ENCODE data around the gene PPP1R14C. TPM values are rescaled to one million over a fixed set of nuclear protein-coding genes. Genes with fewer than 3 reads are reported as not detected.

PPP1R14C gene
- total RNA-seq, 1 experiment from 2014 or later: 4.6 TPM

GRCh38 chr6:150163970-150164369 lies 21.1 kb downstream of the PPP1R14C start:
- Histone ChIP-seq H3K36me3 (ENCODE audit: insufficient read depth, low read length, poor library complexity, severe bottlenecking) (no peaks in the 10 kb centered on the region), H3K9me3 (ENCODE audit: low read depth, low read length, poor library complexity, severe bottlenecking) (no peaks in the 10 kb centered on the region), H3K27ac (ENCODE audit: low read depth, low read length, poor library complexity, severe bottlenecking) (no peak overlapping the region), H3K4me1 (ENCODE audit: insufficient read depth, low read length, poor library complexity, severe bottlenecking) (peaks cover 5% of the 10 kb centered on the region), H3K4me3 (ENCODE audit: low read depth, low read length, poor library complexity, severe bottlenecking) (no peak overlapping the region), H3K27me3 (replicated peaks; ENCODE audit: insufficient read depth, low read depth, low read length, poor library complexity) (no peaks in the 10 kb centered on the region)
- TF ChIP-seq EZH2 (IDR thresholded peaks at IDR 0.05; ENCODE audit: borderline replicate concordance, low read depth, low read length, poor library complexity, severe bottlenecking) (no peak), CTCF (conservative IDR thresholded peaks at IDR 0.05; ENCODE audit: low read depth, low read length) (no peak)
- DNase-seq (ENCODE audit: low spot score): no peak
- POLR2A ChIA-PET (ENCODE audit: low non-redundant PET): no interaction called here
- CTCF ChIA-PET: no interaction called here
- no TSS peak for BruUV-seq (replicated peaks)
- intact Hi-C loops (cut with micrococcal nuclease; ENCODE audit: unreplicated experiment): no loop called here

GRCh38 chr6:150165020-150165702 lies 22.3 kb downstream of the PPP1R14C start:
- DNase-seq (ENCODE audit: low spot score): no peak
- no peaks in the 10 kb centered on the region for H3K9me3 ChIP-seq (ENCODE audit: low read depth, low read length, poor library complexity, severe bottlenecking)
- H3K36me3 ChIP-seq (ENCODE audit: insufficient read depth, low read length, poor library complexity, severe bottlenecking): no peaks in the 10 kb centered on the region
- H3K27me3 ChIP-seq (replicated peaks; ENCODE audit: insufficient read depth, low read depth, low read length, poor library complexity): no peaks in the 10 kb centered on the region
- H3K4me3 ChIP-seq (ENCODE audit: low read depth, low read length, poor library complexity, severe bottlenecking): no peak overlapping the region
- no TSS peak for BruUV-seq (replicated peaks)
- H3K27ac ChIP-seq (ENCODE audit: low read depth, low read length, poor library complexity, severe bottlenecking): no peak overlapping the region
- ChIA-PET POLR2A (ENCODE audit: low non-redundant PET) (no interaction called here), CTCF (no interaction called here)
- peaks cover 11% of the 10 kb centered on the region for H3K4me1 ChIP-seq (ENCODE audit: insufficient read depth, low read length, poor library complexity, severe bottlenecking)
- intact Hi-C loops (cut with micrococcal nuclease; ENCODE audit: unreplicated experiment): no loop called here
- TF ChIP-seq EZH2 (IDR thresholded peaks at IDR 0.05; ENCODE audit: borderline replicate concordance, low read depth, low read length, poor library complexity, severe bottlenecking) (no peak), CTCF (conservative IDR thresholded peaks at IDR 0.05; ENCODE audit: low read depth, low read length) (no peak)

GRCh38 chr6:150167479-150167873 lies 24.6 kb downstream of the PPP1R14C start:
- no peaks in the 10 kb centered on the region for H3K36me3 ChIP-seq (ENCODE audit: insufficient read depth, low read length, poor library complexity, severe bottlenecking)
- no TSS peak for BruUV-seq (replicated peaks)
- no peaks in the 10 kb centered on the region for H3K27me3 ChIP-seq (replicated peaks; ENCODE audit: insufficient read depth, low read depth, low read length, poor library complexity)
- no peak for DNase-seq (ENCODE audit: low spot score)
- peaks cover 11% of the 10 kb centered on the region for H3K4me1 ChIP-seq (ENCODE audit: insufficient read depth, low read length, poor library complexity, severe bottlenecking)
- CTCF ChIA-PET: no interaction called here
- H3K27ac ChIP-seq (ENCODE audit: low read depth, low read length, poor library complexity, severe bottlenecking): no peak overlapping the region
- intact Hi-C loops (cut with micrococcal nuclease; ENCODE audit: unreplicated experiment): no loop called here
- no peak overlapping the region for H3K4me3 ChIP-seq (ENCODE audit: low read depth, low read length, poor library complexity, severe bottlenecking)
- POLR2A ChIA-PET (ENCODE audit: low non-redundant PET): no interaction called here
- no peaks in the 10 kb centered on the region for H3K9me3 ChIP-seq (ENCODE audit: low read depth, low read length, poor library complexity, severe bottlenecking)
- TF ChIP-seq EZH2 (IDR thresholded peaks at IDR 0.05; ENCODE audit: borderline replicate concordance, low read depth, low read length, poor library complexity, severe bottlenecking): no peak
- TF ChIP-seq CTCF (conservative IDR thresholded peaks at IDR 0.05; ENCODE audit: low read depth, low read length): no peak

Measured in A673 (cell line).